Frontal cortex (tissue), 4 donors: ENCODE results near the gene EYA4. TPM values are rescaled to one million over a fixed set of nuclear protein-coding genes. Genes with fewer than 3 reads are reported as not detected.

ENCODE experiments used
- DNase-seq, 2 donors: peaks; one replicate each; pipeline ENCODE4 v3.0.0; 2012; ENCODE audit warnings: low spot score in 2 of 2
- FAIRE-seq: peaks from 2 replicates; lab custom pipeline; 2012; peaks lifted over from hg19 to GRCh38; lab: Jason Lieb, UNC
- total RNA-seq: library from RNA; depleted of rRNA; stranded (reverse); fragments of >200 nt; gene quantifications from one replicate; pipeline ENCODE4 v1.2.3, GENCODE V29; 2014
- donor health status: control.
- donor health status: control.
- donor health status: control.

Gene EYA4
- total RNA-seq, 1 donor from 2014 or later, result 0.41 TPM

DNA sequence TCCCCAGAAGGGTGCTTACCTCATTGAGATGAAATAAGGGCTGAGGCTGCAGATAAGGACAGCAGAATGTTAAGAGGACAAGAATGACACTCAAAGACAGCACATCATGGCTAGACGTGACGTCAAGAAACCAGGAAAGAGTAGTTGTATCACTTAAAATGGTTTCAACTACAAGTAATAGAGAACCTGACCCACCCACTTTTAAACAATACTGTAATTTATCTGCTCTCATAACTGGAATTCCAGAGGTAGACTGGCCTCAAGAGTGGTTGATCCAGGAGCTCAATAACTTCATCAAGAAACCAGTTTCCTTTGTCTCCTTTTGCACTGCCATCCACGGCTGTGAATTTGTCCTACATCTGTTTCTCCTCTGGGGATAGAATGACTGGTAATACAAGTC is 187.1 kb downstream of the EYA4 start:
- no peak for FAIRE-seq
- DNase-seq, result no peak

DNA sequence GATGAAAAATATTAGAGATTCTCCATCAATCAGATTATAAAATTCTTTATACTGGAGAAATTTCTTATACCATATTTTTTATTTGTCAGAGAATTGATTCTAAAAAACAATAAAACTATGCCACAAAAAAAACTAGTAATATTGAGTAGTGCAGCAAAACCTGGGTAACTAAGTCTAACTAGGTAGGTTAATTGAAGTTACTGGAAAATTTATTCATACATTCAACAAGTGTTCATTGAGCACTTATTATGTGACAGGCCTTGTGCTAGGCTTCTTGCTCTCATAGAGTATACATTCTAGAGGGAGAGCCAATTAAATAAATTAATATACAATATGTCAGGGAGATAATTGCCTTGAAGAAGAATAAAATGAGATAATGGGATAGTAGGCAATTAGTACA is 189.4 kb downstream of the EYA4 start:
- FAIRE-seq, result no peak

DNA sequence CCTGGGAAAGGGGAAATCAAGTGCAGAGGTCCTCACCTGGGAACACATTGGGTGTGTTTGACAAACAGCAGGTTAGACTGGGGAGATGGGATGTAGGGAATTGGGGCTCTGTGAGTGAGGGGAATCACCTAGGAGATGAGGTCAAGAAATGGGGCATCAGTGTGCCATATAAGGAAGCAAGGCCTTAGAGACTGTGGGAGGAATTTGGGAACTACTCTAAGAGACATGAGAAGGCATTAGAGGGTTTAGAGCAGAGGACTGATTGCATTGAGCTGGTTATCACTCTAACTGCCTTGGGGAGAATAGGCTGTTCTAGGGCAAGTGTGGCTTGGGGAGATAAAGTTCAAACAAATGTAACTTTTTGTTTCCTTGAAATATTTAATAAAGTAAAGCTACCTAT is 189.9 kb downstream of the EYA4 start:
- DNase-seq (no peak), FAIRE-seq (no peak)

More for the DNA sequence above, 189.4 kb downstream of the EYA4 start:
- no peak for DNase-seq

DNA sequence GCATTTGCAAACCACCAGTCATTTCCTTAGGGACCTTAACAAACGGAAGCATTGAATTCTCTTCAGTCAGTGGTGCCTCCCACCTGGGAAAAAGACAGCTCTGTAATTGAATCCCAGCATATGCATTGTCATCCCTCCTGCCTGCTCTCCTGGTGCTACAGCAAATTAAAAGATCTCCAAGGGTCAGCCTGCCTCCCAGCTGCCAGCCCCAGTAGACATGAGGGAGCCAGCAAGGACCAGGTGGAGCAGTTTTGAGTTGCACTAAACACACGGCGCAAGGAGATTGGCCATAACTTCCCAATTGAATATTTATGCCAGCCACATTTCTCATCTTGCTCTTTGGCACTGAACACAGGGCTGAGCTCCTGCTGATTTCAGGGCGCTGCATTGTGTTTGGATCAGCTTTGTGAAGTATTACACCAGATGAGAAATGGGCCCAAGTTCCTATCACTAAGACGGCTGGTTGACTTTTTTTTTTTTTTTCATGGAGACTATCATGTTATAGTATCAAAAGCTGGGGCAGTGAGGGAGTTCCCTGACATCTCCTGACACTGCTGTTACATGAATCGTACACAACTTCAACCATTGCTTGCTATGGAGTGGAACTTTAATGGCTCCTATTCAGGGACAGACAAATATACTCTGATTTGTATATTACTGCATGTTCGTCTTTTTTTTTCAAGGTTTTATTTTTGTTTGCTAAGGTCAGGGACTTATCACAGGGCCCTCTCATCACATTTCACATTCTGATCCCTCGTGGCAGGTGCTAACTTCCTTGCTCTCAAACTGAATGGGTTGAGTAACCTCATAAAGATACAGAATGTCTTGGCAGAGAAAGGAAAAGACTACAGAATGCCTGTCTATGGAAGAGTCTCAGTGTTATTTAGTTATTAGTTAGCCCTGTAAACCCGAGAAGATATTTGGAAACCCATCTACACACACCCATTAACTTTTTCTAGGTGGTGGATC is 191.1 kb downstream of the EYA4 start:
- no peak for FAIRE-seq

DNA sequence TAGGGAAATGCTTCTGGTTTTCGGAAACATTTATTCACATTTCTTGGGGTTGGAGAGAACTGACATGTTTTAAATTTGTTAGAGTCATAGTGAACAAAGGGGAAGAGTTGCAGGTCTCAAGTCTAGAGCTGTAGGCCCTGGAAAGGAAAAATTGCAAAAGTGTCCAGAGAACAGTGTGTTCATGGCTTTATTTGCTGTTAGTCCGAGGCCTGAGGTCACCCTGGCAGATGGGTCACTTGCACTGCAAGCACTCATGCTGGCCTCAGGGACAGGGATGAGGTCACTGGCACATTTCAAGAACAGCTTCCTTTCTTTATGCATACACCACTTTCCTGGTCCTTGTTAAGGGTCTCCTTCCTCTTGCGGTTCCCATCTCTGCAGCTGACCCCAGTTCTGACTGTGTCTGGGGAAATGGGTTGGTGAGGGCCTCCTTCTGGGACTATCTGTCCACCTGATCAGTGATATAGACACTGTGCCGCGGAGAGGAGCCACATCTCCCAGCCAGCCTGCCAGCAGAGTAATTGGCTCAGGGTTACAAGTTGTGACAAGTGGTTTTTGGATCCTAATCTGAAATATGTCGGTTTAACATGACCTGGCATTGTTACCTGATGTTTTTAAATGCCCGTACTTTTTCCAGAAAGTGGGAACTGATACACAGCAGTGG is 194.0 kb downstream of the EYA4 start:
- FAIRE-seq, result no peak

More for the DNA sequence above, 191.1 kb downstream of the EYA4 start:
- no peak for DNase-seq

DNA sequence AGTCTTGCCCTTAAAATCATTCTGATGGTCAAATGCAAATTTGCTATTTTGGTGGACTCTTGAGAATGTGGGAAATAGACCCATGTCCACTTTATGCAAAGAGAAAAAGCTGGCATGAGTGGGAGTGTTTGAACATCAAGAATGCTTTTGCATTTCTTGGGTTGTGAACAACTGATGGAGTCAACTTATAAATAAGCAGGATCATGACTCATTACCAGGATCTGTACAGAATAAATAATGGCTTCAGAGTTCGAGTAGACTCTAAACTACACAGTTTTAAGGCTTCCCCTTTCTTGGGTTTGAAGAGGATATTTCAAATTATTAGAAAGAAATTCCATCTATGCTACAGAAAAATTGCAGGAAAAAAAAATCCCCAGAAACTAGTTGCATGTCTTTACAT is 195.5 kb downstream of the EYA4 start:
- no peak for FAIRE-seq
- no peak for DNase-seq

More for the DNA sequence above, 194.0 kb downstream of the EYA4 start:
- no peak for DNase-seq

DNA sequence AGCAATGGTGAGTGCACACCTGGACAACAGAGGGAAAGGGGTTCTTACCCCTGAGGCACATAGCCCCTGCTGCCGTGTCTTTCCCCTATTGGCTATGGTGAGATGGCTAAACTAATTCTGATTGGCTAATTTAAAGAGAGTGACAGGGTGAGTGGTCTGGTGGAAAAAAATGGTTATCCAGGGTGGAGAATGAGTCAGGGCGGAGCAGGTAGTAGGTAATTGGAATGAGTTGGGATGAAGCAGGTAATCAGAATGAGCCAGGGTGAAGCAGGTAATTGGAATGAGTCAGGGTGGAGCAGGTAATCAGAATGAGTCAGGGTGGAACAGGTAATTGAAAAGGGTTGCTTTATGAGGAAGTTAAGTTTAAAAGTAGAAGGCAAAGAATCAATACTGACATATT is 200.3 kb downstream of the EYA4 start:
- DNase-seq (no peak), FAIRE-seq (no peak)

DNA sequence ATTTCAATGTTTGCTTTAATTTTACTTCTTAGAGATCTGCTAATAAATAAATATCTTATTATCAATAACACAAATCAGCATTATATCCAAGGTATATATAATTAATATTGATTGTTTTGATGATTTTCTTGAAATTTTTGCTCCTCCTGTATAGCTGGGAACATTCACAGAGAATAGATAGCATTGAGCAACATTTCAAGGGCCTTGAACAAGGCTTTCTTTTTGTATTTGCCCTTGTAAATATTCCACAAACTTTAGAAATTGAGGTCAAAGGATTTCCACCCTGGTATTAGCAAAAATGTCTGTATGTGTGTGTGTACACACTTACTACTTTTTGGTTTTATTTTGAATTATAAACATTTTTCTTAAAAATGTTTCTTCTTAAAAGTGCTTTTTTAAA is 205.6 kb downstream of the EYA4 start:
- FAIRE-seq (no peak), DNase-seq (no peak)

DNA sequence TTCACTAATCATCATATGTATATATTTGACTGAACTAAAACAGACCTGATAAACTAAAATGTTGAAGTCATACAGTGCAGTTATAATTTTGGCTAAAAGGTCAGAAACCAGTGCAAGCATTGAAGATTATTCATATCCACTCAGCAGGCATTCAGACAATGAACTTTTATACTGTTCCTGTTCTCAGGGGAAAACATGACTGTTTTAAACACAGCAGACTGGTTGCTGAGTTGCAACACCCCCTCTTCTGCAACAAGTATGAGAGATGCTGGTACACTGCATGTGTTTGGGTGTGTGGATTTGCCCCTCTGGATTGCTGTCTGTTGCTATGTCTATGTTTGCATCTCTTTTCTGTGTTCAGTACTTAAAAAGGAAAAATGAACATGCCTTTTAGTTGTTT is 206.8 kb downstream of the EYA4 start:
- FAIRE-seq, result no peak
- no peak for DNase-seq

DNA sequence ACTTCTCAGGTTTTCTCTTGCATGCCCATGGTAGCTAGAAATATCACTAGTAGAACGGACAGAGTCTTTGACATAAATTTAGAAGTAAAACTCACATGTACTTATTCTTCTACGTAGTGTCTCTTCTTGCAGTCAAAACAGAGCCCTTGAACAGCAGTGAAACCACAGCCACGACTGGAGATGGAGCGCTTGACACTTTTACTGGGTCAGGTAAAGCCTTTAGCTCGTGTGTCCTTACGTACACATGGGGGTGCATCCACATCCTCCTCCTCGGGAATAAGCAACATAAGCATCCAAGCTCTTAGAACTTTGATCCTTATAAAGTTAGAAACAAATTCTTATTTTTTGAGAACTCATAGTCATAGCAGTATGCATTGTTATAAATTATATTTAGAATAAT is 215.3 kb downstream of the EYA4 start:
- no peak for FAIRE-seq
- no peak for DNase-seq

DNA sequence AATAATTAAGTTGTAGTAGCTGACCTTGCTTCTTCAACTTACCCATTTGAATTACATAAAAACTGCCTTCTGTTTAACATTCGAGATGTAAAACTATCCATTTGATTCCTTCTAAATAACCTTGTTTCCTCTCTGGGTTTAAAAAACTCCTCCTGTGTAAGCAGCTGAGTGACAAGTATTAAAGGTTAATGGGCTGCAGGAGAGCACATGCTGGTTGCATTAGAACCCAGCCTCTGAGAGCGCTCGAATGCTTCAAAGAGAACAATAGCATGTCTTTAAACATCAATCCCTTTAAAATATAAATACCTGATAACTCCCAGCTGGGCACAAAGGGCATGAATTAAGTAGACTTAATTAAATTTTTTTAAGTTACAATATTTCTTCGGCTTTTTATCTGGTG is 215.8 kb downstream of the EYA4 start:
- DNase-seq, result no peak
- FAIRE-seq, result no peak

DNA sequence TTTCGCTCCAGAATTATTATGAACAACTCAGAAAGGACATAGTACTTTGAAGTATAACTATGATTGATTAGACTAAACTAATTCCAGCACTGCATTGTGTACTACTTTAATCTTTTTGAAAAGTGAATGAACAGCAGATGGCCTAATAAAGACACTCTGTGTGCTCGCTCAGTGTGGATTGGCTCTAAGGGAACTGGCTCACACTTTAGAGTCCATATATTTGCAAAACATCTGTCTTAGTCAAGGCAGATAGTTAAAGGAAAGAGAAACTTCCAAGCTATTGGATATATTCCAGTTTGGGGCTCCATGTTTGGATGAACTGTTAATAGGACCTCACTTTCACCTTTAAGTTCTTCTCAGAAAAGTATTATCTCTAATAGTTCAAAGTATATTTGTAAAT is 218.9 kb downstream of the EYA4 start:
- no peak for DNase-seq
- FAIRE-seq, result no peak

DNA sequence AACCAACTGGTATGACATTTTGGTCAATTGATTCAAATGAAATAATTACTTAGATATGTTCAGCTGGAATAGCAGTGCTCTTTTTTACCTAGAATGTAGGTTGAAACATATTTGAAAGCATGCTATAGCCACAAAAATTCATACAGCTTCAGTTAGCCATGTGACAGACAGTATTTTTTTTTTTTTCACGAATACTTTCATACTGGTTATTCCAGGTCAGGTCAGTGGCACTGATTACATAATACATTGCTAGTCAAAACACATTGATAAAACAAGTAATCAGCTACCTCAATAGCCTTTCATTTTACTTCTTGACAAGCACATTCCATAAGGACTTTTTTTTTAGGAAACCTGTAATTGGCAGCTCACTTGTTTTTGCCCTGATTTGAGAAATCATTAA is 222.6 kb downstream of the EYA4 start:
- DNase-seq (no peak), FAIRE-seq (no peak)

DNA sequence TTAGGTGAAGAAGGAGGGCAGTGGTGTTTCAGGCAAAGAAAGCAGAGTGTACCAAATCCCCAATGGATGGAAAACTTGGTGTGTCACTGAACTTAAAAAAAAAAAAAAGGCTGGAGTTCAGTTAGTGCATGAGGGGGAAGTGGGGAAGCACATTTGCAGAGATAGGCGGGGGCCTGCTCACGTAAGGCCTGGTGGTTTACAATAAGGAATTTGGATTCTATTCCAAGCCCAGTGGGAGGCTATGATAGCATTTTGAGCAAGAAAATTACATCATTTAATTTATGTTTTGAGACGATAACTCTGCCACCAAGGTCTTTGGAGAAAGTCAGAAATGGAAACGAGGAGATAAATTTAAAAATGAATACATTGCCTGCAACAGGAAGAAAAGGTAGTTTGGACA is 225.5 kb downstream of the EYA4 start:
- DNase-seq (no peak), FAIRE-seq (no peak)

DNA sequence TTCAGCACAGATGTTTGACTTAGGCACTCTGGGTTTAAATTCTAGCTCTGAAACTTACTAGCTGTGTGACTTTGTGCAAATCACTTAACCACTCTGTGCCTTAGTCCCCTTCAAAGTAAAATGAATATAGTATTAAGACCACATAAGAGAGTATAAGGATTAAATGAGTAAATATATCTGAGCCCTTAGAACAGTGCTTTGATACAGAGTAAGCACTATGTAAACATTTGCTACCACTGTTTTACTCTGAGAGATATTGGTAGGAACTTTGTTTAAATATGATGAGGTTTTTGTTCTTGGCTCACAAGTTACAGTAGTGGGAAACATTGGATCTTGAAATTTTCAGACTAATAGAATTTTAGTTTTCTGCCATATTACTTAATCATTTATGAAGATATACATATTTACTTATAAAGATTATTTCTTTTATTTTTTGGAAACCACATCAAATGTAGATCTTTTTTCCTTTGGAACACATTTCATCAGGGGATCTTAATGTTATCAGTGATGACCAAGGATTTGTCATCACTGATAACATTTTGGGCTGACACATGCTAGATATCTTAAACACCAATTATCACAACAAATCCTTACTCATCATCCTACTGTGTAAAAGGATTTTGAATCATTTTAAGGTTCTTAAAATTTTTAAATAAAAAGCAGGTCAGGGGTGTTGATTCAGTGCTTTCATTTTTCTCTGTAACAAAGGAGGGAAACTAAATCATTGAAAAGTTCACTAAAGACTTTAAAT is 226.2 kb downstream of the EYA4 start:
- DNase-seq (no peak), FAIRE-seq (no peak)

DNA sequence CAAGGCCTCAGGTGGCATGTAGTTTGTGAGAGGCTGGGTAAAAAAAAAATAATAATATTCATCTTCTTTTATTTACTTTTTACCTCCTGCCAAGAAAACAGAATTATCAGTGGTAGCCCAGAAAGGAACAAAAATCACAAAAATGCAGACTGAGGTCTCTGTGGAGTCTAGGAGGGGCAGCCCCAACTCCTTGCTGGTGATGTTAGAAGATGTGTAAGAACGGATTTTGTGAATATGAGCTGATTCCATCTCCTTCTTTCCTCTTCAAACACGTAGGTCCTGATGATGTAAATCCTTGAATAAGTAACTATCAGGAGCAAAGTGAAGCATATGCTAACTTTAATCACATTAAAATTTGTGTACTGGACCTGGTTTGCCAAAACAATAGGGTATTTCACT is 226.8 kb downstream of the EYA4 start:
- DNase-seq (no peak), FAIRE-seq (no peak)

DNA sequence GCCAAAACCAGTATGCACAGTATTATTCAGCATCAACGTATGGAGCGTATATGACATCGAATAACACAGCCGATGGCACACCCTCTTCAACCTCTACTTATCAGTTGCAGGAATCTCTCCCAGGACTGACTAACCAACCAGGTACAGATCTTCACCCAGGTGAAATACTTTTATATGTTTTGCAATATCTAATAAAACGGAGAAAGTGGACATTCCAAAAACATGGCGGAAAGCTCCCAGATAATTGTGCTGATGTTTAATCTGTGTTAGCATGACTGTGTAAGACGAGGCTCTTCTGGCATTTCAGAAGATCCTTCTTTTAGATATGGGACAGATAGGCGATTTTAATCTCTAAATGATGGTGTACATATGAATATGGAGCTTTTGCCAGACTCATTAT is 227.4 kb downstream of the EYA4 start:
- DNase-seq (no peak), FAIRE-seq (no peak)

DNA sequence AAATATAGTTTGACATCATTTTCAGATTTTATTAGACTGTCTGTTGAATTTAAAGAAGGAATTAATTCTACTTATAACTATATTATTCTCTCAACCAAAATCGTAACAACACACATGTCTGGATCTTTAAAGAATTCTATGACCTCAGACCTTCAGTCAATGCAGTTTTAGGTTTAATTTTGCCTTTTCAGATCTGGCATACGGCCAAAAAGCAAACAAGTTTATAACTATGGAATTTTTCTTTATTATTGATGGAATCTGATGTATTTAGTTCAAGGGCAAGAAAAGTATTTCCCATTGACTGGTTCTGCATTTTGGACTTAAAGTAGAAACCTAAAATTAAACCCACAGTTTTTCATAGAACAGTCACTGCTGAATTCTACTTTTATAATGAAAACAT is 233.4 kb downstream of the EYA4 start:
- FAIRE-seq (no peak), DNase-seq (no peak)

DNA sequence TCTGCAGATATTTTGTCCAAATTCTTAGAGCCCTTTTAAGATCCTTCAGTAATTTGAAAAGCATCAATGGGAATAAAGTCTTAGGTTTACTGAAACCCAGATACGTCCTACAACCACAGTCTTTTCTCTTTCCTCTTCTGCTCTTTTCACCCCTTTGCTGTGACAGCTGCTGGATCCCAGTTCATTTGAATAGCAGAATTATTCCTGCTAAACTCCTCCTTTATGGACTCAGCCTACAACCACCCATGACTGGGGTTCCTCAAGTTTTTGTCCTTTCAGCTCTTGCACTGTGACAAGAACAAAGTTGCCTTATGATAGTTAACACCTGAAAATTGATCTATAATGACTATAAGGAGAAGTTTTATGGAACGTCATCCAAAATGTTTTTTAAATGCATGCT is 237.5 kb downstream of the EYA4 start:
- FAIRE-seq (no peak), DNase-seq (no peak)

DNA sequence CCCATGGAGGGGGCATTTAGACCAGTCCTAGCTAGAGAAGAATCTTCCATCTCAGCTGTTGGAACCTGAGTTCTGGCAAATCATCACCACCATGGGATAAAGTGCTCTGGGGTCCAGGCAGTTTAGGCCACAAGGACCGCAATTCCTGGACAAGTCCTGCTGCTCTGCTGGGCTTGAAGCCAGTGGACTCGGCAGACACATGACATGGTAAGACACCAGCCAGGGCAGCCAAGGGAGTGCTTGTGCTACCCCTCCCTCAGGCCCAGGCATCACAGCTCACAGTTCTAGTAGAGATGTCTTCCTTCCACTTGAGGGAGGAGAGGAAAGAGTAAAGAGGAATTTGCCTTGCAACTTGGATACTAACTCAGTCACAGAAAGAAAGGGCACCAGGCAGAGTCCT is 246.0 kb downstream of the EYA4 start:
- DNase-seq (no peak), FAIRE-seq (no peak)
